Gastrocnemius medialis (tissue), 4 donors: Measurements from ENCODE around the gene MED4. TPM values are rescaled to one million over a fixed set of nuclear protein-coding genes. Genes with fewer than 3 reads are reported as not detected.

ENCODE experiments used
- ATAC-seq, 2 donors: fragments of 150-250 bp; one replicate each; pipeline ENCODE4 v1.9.1; 2016
- DNase-seq, 2 donors: peaks; one replicate each; pipeline ENCODE4 v3.0.0-alpha.2; 2019
- H3K27ac ChIP-seq, 4 donors: fragments of 200-600 bp; sonication (generic); 1 replicate in 1 of 4; 2 replicates in 3 of 4; pipeline ENCODE4 v1.5.1; 2016 to 2018; ENCODE audit warnings: mild to moderate bottlenecking in 2 of 4, moderate library complexity in 1 of 4
- H3K27me3 ChIP-seq, 3 donors: fragments of 200-600 bp; sonication (generic) in 2 of 3; 1 replicate in 1 of 3; 2 replicates in 2 of 3; pipeline versions ENCODE4 v1.5.1 to v1.6.0; 2016 to 2019; ENCODE audit warnings: mild to moderate bottlenecking in 1 of 3, moderate library complexity in 1 of 3
- H3K36me3 ChIP-seq, 2 donors: fragments of 200-600 bp; sonication (generic) in 1 of 2; one replicate each; pipeline ENCODE4 v1.5.1; 2017 to 2018
- H3K4me1 ChIP-seq, 2 donors: fragments of 200-600 bp; sonication (generic) in 1 of 2; one replicate each; pipeline ENCODE4 v1.5.1; 2016 to 2017; ENCODE audit warnings: mild to moderate bottlenecking in 2 of 2
- H3K4me3 ChIP-seq, 4 donors: fragments of 200-600 bp; sonication (generic) in 3 of 4; 1 replicate in 1 of 4; 2 replicates in 3 of 4; pipeline ENCODE4 v1.5.1; 2016 to 2019; ENCODE audit warnings: mild to moderate bottlenecking in 2 of 4
- H3K9me3 ChIP-seq, 3 donors: fragments of 200-600 bp; sonication (generic) in 2 of 3; 1 replicate in 1 of 3; 2 replicates in 2 of 3; pipeline ENCODE4 v1.5.1; 2016 to 2019
- CTCF ChIP-seq, 5 experiments: fragments of 450-650 bp in 3 of 5; fragments of 200-600 bp in 2 of 5; sonication (generic) in 2 of 5; IDR thresholded peaks in 4 of 5; conservative IDR thresholded peaks in 1 of 5; 1 replicate in 4 of 5; 2 replicates in 1 of 5; pipeline ENCODE4 v1.5.1; 2016 to 2019; ENCODE audit warnings: antibody characterized with exemption in 5 of 5, mild to moderate bottlenecking in 3 of 5, moderate library complexity in 3 of 5
- POLR2A ChIP-seq, 2 donors: fragments of 450-650 bp; IDR thresholded peaks; one replicate each; pipeline ENCODE4 v1.6.1; 2017; ENCODE audit warnings: antibody characterized with exemption in 2 of 2, mild to moderate bottlenecking in 2 of 2, moderate library complexity in 2 of 2
- in situ Hi-C, 4 donors: fragments of 200-750 bp; cut with MboI; loops; one replicate each; pipeline versions ENCODE4 v1.15.0 to v1.8.0; 2017; ENCODE audit warnings: low sequenced_read_pairs in 4 of 4
- intact Hi-C: fragments of 100-400 bp; cut with DNase I; formaldehyde crosslinking; loops from one replicate; pipeline ENCODE4 v1.15.1; 2023; ENCODE audit warnings: low total_unique reads
- total RNA-seq, 4 donors: library from RNA; depleted of rRNA; stranded (reverse); fragments of >200 nt; gene quantifications; one replicate each; pipeline versions ENCODE4 v1.1.0 to v1.2.3, GENCODE V29; 2016

The MED4 gene
- total RNA-seq, 4 donors from 2014 or later: 30.7 to 37.5 (median 31.9) TPM

- no peak for TF ChIP-seq POLR2A (IDR thresholded peaks at IDR 0.05)
- no peak for TF ChIP-seq CTCF (IDR thresholded peaks at IDR 0.05 in 4 of 5, conservative IDR thresholded peaks at IDR 0.05 in 1 of 5)
- Histone ChIP-seq H3K36me3 (peaks cover 0 to 8% of the 10 kb centered on the region in 2 donors), H3K4me3 (no peak overlapping the region), H3K9me3 (no peaks in the 10 kb centered on the region), H3K27me3 (no peaks in the 10 kb centered on the region), H3K4me1 (no peaks in the 10 kb centered on the region), H3K27ac (no peak overlapping the region)
- ATAC-seq: no peak
- in situ Hi-C loops: no loop called here
- intact Hi-C loops: no loop called here
- DNase-seq: no peak
Observed at GRCh38 chr13:48055712-48056111, 39.2 kb downstream of the MED4 start.

GRCh38 chr13:48054601-48055000, 40.3 kb downstream of the MED4 start:
- Histone ChIP-seq H3K4me3 (no peak overlapping the region), H3K9me3 (no peaks in the 10 kb centered on the region), H3K27ac (no peak overlapping the region), H3K27me3 (no peaks in the 10 kb centered on the region), H3K36me3 (peaks cover 0 to 8% of the 10 kb centered on the region in 2 donors), H3K4me1 (no peaks in the 10 kb centered on the region)
- in situ Hi-C loops: no loop called here
- no peak for TF ChIP-seq CTCF (IDR thresholded peaks at IDR 0.05 in 4 of 5, conservative IDR thresholded peaks at IDR 0.05 in 1 of 5)
- no peak for TF ChIP-seq POLR2A (IDR thresholded peaks at IDR 0.05)
- ATAC-seq (no peak), DNase-seq (no peak)
- intact Hi-C loops: no loop called here

GRCh38 chr13:48050550-48050949, 44.4 kb downstream of the MED4 start:
- TF ChIP-seq CTCF (IDR thresholded peaks at IDR 0.05 in 4 of 5, conservative IDR thresholded peaks at IDR 0.05 in 1 of 5) (no peak), POLR2A (IDR thresholded peaks at IDR 0.05) (no peak)
- in situ Hi-C loops (no loop called here), intact Hi-C loops (no loop called here)
- Histone ChIP-seq H3K9me3 (no peaks in the 10 kb centered on the region), H3K4me1 (no peaks in the 10 kb centered on the region), H3K27me3 (no peaks in the 10 kb centered on the region), H3K4me3 (no peak overlapping the region), H3K27ac (no peak overlapping the region), H3K36me3 (peaks cover 0 to 23% of the 10 kb centered on the region in 2 donors)
- ATAC-seq (no peak), DNase-seq (no peak)

- peaks cover 0 to 27% of the 10 kb centered on the region in 2 donors for H3K36me3 ChIP-seq
- ATAC-seq: no peak
Observed at GRCh38 chr13:48043789-48044503, 51.0 kb downstream of the MED4 start.

More at GRCh38 chr13:48043789-48044503, 51.0 kb downstream of the MED4 start:
- H3K4me3 ChIP-seq: no peak overlapping the region
- no peaks in the 10 kb centered on the region for H3K4me1 ChIP-seq
- in situ Hi-C loops: no loop called here
- no peaks in the 10 kb centered on the region for H3K9me3 ChIP-seq
- DNase-seq: no peak
- intact Hi-C loops: no loop called here
- H3K27ac ChIP-seq: no peak overlapping the region
- TF ChIP-seq CTCF (IDR thresholded peaks at IDR 0.05 in 4 of 5, conservative IDR thresholded peaks at IDR 0.05 in 1 of 5): no peak
- no peak for TF ChIP-seq POLR2A (IDR thresholded peaks at IDR 0.05)
- no peaks in the 10 kb centered on the region for H3K27me3 ChIP-seq
